GM19351 (cell line): ENCODE data around the gene PIP5K1B.
"Not testable (repeated sequence)": the region's sequence is repeated elsewhere in the genome, so short reads cannot be mapped to it uniquely, and the experiment has no call there.

Experiments
- ATAC-seq: cut with Tn5 transposase; IDR thresholded peaks from one replicate; pipeline ENCODE4 v1.9.1; 2021; ENCODE audit warnings: mild to moderate bottlenecking, moderate library complexity; ENCODE audit not compliant: unreplicated experiment

Gene PIP5K1B

DNA sequence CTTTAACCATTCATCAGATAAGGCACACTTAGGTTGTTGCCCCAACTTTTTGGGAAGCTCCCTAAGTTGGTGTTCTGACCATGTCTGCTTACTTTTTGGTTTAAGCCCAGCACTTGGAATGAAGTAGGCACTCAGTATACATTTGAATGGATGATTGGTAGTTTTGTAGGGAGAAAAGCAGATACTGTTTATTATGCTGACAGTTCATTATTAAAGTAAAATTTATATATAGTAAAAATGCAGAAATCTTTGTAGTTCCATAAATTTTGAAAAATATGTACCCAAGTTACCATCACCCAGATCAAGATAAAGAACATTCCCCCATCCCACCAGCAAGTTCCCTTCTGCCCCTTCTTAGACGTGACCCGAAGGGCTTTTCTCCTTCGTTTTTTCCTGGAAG lies 273.5 kb downstream of the PIP5K1B start:
- ATAC-seq = no peak

DNA sequence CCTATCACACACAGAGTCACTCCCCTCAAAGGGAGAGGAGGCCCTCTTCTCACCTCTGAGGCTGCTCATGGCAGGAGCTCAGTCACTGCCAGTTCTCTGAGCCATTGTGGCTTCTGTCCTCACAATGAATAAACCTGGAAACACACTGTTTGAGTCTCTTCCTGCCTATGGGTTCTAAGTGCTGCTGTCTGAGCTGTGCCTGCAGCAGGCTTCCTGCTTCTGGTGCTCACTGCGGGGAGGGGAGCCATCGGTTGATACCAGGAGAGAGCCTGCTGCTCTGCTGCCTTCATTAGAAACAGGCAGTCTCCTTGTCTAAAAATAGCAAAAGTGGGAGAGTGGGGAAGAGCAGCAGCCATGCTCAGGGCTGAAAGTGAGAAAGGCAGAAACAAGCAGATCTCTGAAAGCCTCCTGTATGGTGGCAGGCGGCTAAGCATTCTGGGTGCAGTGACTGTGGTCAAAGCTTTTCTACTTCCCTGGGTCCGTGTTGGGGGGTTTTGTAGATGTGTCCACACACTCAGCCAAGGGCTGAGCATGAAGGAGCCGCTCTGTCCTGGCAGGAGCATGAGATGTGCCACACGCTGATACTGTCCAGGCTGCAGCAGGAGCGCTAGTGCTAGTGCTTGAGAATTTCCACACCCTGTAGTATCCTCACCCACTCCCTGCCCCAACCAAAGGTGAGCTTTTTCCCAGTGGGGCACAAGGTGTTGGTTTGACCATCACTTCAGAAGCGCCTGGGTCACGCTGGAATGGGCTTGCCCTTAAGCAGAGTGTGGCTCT lies 274.7 kb downstream of the PIP5K1B start:
- no peak for ATAC-seq

DNA sequence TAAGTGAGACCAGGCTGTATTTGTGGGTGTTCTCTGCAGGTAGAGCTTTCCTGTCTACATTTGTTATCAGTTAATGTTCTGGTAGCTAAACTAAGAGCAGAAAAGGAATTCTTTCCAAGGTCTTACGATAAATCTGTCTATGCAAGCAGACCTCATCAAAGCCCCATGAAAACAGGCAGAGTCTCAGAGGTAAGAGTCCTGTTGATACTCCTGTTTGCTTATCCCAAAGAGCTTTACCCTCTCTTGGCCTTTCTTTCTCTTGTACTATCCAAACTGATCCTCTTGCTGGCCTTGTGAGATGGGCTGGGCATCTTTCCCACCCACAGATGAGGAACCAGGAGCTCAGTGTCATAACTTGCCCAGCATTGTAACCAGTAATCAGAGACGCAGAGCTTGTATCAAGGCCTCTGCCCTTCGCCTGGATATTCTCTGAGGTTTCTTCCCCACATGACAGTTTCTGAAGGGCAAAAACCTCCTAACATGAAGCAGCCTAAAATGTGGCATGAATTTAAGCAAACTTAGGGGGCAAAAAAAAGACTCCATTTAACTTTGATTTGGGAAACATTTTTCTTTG lies 275.4 kb downstream of the PIP5K1B start:
- no peak for ATAC-seq

DNA sequence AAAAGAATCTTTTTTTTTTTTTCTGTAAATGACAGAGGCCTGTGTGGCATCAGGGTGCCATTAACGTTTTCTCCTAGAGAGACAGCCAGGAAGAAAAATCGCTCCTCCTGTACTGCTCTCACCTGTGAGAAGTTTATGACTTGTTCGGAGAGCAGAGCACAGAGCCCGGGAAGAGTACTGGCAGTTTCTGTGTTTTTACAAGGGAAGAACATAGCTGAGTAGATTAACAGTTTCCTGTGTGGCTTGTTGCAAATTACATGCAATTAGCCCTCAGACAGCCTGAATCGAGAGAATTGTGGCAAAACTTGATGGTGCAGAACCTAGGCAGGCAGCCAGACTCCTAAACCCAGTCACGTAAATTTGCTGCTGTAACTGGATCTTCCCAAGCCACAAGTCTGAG lies 276.7 kb downstream of the PIP5K1B start:
- ATAC-seq = peak; percentile 54

DNA sequence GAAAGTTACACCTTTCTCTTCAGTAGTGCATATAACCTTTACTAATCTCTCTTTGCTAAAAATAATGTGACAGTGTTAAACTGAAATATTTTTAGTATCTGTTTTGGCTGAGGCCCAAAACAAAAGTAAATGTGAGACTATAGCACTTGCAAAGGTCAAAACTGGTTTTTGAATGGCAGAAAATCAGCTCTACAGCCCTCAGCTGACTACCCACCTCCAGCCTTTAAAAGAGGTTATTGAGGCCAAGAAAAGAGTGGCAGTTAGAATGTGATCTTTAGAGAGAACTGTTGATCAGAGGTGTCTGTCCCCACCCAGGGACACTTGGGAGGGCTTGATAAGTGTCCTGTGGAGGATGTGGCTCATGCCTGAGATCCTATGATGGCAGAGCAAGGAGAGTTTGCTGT lies 278.0 kb downstream of the PIP5K1B start:
- ATAC-seq = peak; percentile 39

DNA sequence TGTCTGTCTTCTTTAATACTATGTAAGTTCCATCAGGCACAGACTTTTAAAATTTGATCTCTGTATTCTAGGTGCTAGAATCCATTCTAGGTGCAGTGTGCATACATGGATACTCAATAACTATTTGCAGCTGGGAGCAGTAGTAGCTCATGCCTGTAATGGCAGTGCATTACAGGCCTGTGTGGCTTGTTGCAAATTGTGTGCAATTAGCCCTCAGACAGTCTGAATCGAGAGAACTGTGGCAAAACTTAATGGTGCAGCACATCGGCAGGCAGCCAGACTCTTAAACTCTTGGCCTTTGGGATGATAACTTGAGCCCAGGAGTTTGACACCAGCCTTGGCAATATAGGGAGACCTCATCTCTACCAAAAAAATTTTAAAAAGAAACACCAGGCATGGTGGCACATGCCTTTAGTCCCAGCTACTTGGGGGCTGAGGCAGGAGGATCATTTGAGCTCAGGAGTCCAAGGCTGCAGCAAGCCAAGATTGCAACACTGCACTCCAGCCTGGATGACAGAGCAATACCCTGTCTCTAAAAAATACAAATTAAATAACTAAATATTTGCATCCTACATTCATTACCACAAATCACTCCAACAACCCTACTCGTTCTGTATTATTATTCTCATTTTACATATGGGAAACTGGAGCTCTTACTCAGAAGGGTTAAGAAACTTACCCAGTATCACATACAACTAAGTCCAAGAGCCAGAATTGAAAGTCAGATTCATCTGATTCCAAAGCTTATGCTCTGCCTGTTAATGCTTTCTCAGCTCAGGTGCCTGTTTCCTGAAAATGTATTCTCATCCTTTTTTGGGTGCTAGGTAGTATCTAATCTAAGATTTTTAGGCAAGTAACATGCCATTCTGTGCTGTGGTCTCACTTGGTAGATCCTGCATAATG lies 278.7 kb downstream of the PIP5K1B start:
- no peak for ATAC-seq

DNA sequence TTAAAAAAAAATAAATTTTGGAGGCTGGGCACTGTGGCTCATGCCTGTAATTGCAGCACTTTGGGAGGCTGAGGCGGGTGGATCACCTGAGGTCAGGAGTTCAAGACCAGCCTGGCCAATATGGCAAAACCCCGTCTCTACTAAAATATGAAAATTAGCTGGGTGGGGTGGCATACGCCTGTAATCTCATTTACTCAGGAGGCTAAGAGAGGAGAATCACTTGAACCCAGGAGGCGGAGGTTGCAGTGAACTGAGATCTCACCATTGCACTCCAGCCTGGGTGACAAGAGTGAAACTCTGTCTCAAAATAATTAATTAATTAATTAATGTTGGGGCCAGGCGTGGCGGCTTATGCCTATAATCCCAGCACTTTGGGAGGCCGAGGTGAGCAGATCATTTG lies 281.9 kb downstream of the PIP5K1B start:
- ATAC-seq = not testable (repeated sequence)

DNA sequence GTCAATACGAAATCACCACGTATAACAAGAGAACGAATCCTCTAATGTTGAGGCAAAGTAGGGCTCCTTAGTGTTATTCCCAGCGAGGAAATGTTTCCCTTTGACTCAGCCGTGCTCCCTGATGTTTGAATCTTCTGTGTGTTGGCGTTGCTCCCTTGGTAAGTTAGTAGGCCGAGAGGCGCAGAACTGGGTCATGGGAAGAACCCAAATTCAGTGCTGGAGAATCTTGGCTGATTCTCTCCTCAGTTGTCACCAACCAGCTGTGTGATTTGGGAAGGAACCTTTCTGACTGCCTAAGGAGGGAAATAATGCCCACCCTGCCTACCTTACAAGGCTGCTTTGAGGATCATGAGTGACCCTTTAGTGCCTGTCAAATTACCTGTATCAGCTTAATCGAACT lies 286.4 kb downstream of the PIP5K1B start:
- ATAC-seq = no peak

DNA sequence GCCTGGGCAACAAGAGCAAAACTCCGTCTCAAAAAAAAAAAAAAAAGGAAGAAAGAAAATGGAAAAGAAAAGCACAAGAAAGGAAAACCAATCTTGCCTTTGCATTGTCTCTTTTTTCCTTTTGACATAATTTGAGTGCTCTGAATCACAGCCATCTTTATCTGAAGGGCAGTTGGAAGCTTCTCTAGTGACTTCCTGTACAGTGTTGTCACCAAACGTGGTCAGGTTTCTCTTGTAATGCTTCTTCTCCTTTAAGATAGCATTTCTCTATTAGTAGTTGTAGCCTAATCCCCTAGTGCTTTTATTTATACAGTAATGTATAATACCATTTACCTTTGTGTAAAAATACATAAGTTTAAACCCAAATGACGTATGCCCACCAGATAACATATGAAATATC lies 290.7 kb downstream of the PIP5K1B start:
- ATAC-seq = no peak

DNA sequence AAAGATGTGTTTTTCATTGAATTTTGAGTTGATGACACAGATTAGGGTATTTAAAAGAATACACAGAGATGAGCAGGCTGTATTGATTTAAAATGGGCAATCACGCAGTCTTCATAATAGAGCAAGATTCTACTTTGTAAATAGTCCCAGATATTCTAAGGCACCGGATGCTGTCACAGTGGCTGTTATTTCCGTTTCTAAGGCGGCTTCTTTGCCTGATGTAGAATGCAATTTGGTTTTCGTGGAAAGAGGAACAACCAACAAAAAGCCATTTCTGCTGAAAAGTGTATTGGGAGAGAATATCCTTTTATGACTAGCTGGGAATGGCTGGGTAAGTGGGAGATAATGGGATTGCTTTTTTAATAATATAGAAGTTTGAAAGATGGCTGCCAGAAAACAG lies 291.4 kb downstream of the PIP5K1B start:
- ATAC-seq = no peak

DNA sequence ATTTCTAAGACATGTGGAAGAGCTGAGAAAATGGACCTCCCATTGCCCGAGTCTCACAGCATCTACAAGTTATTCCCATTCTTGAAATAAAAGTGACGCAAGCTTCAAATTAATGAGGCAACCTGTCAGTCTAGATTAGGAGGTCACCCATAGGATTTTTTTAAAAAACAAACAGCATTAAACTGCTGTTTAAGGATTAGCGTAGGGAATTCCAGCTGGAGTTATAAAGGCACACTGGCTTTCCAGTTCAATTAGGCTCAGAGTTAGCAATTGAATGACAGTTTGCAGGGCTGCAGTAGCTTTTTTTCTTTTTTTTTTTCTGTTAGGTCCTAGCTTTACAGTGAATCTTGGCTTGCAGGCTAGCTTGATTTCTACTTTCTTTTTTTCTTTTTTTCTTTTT lies 292.6 kb downstream of the PIP5K1B start:
- ATAC-seq = no peak

DNA sequence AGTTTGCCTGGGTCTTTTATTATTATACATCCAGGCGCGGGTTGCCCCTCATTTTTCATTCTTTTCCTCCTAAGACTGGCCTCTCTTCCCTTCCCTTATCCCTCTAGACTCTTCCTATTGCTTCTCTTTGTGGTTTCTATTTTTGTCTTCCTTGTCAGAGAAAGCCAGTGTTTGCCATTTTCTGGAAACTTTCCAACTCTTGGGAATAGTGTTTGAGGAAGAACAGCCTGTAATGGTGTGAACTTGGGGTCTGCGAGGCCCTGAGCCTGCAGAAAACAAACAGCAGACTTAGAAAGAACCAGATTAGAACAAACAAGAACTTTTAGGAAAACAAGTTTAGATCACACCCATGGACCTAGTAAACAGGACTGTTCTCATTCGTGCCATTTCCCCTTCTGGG lies 293.3 kb downstream of the PIP5K1B start:
- ATAC-seq = no peak

DNA sequence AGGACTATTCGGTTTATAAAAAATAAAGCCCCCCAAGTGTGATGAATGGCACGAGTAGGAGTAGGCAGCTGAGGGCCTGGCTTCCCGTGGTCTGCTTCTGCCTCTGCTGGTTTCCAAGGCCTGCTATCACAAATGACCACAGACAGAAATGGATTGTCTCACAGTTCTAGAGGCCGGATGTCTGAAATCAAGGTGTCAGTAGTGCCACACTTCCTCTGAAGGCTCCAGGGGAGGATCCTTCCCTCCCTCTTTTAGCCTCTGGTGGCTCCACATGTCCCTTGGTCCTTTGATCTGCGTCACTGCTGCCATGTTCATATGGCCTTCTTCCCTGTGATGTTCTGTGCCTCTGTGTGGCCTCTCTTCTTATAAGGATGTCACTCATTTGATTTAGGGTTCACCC lies 293.8 kb downstream of the PIP5K1B start:
- ATAC-seq = peak; percentile 66

DNA sequence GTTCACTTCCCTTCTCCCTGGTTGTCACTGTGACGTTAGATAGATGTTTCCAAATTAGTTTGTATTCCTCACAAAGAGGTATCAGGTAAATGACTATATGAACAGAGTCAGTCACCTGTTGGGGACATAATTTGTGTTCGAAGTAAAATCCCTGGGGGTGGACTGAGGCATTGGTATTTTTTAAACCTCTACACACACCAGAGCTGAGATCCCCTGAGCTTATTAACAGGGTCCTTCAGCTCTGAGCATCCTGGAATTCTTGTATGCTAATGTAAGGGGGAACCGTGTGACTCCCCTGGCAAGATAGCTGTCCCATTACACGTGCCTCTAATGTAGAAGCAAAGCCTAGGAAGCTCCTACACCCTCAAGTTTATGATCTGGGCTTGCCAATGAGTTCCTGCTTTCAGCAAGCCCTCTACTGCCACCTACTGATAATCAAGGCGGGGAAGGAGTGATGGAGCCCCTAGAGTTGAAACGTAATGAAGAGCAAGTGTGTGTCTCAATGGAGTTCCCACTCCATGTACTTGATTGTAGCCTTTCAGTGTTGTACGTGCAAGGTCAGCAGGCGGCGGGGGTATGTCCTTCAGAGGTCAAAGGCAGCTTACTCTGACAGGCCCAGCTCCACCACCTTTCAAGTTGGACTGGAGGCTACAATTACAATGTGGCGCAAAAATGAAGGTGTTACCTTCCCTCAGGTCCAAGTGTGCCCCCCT lies 294.5 kb downstream of the PIP5K1B start:
- peak; percentile 92 for ATAC-seq

DNA sequence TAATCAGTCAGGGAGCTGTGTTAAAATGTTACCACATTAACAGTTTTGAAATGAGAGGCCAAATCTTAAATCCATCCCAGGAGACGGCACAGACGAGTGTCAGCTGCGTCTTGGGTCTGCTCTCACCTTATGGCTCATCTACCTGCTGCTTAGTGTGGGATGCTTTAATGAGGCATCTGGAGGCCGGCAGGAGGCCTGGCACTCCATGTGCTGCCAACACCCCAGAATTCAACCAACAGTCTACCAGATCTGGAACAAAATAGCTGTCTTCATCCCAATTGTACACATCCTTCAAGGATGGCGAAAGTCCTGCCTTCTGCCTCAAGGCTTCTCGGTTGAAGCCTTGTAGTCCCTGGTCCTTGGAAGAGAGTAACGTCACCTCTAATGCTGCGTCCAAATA lies 296.9 kb downstream of the PIP5K1B start:
- ATAC-seq = no peak

DNA sequence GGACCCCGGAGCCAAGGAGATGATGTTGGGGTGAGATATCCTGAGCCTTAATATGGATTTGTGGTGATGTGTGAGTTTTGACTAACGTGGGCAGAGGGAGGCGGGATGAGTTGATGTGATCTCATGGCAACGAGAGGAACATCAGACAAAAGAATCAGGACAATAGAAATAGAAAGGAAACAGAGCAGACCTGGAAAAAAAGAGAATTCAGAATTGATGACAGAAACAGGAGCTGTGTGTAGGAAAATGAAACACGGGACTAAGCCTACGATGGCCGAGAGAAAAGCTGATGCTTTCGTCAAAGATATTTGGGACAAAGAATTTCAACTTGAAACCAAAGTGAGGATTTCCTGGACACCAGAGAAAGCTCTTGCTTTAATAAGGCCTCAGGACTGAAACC lies 298.0 kb downstream of the PIP5K1B start:
- ATAC-seq = no peak

DNA sequence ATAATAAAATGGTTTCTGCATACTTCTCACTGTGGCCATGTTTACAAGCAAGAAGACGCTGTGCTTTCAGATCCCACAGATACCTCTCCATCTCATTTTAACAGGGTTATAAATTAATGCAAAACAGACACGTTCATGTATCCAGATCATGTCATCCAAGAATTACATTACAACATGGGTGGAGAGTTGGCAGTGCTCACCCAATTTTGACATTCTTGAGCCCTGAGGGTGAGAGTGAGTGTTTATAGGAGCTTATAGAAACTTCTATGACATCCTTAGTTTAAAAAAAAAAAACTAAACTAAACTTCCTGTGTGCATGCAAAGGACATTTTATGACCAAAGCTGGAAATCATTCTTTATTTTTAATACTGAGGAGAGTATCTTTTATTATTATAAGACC lies 299.8 kb downstream of the PIP5K1B start:
- ATAC-seq = no peak

DNA sequence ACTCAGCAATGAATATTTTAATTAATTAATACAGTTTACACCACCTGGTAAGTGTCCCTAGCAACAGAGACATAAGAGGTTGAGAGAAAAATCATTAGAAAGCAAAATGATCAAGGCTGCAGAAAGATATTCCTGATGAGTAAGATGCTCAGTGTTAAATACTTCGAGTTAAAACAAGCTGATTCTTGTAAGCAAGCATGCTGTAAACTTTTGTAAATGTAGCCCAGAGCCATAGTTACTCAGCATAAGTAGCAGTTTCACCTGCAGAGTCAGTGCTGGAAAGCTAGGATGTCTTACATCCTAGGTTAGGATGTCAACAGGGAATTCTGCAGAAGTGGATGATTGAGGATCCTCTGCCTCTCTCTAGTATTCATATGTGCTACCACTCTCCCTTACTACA lies 304.7 kb downstream of the PIP5K1B start:
- no peak for ATAC-seq

DNA sequence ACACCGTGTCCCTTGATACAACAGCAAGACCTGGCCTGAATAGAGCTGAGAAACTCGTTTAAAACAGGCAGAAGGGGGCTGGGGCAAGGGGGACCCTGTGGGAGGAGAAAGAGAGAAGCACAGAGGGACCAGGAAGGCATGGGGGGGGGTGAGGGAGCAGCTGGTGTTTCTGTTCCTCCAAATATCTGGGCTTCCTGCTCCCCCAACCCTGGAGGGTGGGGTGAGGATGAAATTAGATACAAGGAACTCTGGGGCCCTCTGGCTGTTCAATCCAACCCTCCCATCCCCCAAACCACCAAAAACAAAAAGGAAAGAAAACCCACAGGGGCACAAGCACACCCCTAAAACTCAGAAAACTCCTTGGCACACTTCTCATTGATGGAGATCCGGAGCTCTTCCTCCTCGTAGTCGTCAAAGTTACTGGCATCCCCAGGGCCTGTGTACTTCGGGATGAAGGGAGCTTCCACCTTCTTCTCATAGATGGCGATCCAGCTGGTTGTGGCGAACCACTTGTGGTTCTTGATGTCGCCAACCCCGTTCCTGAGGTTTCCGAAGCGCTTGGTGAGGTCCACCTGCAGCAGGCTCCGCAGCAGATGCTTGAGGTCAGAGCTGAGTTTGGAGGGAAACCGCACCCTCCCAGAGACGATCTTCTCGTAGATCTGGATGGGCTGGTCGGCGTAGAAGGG lies 307.8 kb downstream of the PIP5K1B start:
- no peak for ATAC-seq

DNA sequence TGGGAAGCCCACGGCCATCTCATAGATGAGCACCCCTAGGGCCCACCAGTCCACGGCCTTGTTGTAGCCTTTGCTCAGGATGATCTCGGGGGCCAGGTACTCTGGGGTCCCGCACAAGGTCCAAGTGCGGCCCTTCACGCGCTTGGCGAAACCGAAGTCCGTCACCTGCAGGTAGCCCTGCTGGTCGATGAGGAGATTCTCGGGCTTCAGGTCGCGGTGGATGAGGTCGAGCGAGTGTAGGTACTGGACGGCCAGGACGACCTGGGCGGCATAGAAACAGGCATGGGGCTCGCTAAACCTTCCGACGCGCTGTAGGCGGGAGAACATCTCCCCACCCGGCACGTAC lies 308.3 kb downstream of the PIP5K1B start:
- no peak for ATAC-seq

DNA sequence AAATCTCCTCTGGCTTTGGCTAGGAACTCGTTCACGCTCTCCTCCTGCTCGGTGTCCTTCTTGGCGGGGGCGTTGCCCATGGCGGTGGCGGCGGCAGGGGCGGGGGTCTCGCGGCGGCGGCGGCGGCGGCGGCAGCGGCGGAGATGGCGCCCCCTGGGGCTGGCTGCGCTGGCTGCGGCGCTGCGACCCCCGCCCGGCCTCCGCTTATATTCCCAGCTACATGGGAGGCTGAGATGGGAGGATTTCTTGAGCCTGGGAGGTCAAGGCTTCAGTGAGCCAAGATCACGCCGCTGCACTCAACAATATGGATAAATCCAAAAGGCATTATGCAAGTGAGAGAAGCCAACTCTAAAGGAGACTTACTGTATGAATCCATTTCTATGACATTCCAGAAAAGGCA lies 309.0 kb downstream of the PIP5K1B start, which contains the start of gene PRKACG:
PRKACG (minus strand) TSS at position 101 of the 400 bp plus-strand sequence; CDS start at position 80, 21 bp downstream.
- ATAC-seq = no peak
